ENCODE data around the gene UBE3C.

Gene UBE3C

GRCh38 chr7:157299317-157299612, 160.5 kb downstream of the UBE3C start:
- DNase-seq: no peak

GRCh38 chr7:157299613-157300368, 161.1 kb downstream of the UBE3C start:
- DNase-seq: no peak

GRCh38 chr7:157300369-157300825, 161.7 kb downstream of the UBE3C start:
- DNase-seq: no peak

GRCh38 chr7:157301610-157302120, 162.9 kb downstream of the UBE3C start:
- no peak for DNase-seq

- DNase-seq: no peak
These were observed 168.4 kb downstream of the UBE3C start for GRCh38 chr7:157306846-157307838.

GRCh38 chr7:157309988-157310668, 171.4 kb downstream of the UBE3C start:
- DNase-seq: no peak

- no peak for DNase-seq
These were observed 172.0 kb downstream of the UBE3C start for GRCh38 chr7:157310676-157311185.

GRCh38 chr7:157312941-157313340, 174.2 kb downstream of the UBE3C start:
- DNase-seq: no peak

GRCh38 chr7:157313645-157314044, 174.9 kb downstream of the UBE3C start:
- no peak for DNase-seq

GRCh38 chr7:157318015-157318706, 179.4 kb downstream of the UBE3C start:
- no peak for DNase-seq

Measured in NCI-H510A treated with DMSO at 0.1 percent for 48 hours (cell line).